ENCODE measurements around the gene POU3F2.

POU3F2 gene

GRCh38 chr6:98824902-98825599, 9.3 kb upstream of the POU3F2 start:
- no peak for DNase-seq (ENCODE audit: low read depth)
- no peak for TF ChIP-seq CTCF (conservative IDR thresholded peaks at IDR 0.05; ENCODE audit: low read length)
- no peak overlapping the region for H3K4me3 ChIP-seq (ENCODE audit: low read length)

- H3K4me3 ChIP-seq (ENCODE audit: low read length) = no peak overlapping the region
- TF ChIP-seq CTCF (conservative IDR thresholded peaks at IDR 0.05; ENCODE audit: low read length) = no peak
- DNase-seq (ENCODE audit: low read depth) = no peak
These were observed 8.7 kb upstream of the POU3F2 start for GRCh38 chr6:98825600-98826230.

GRCh38 chr6:98827295-98828159, 6.8 kb upstream of the POU3F2 start:
- no peak for DNase-seq (ENCODE audit: low read depth)
- H3K4me3 ChIP-seq (ENCODE audit: low read length) = no peak overlapping the region
- no peak for TF ChIP-seq CTCF (conservative IDR thresholded peaks at IDR 0.05; ENCODE audit: low read length)

GRCh38 chr6:98828211-98828788, 6.1 kb upstream of the POU3F2 start:
- no peak overlapping the region for H3K4me3 ChIP-seq (ENCODE audit: low read length)
- DNase-seq (ENCODE audit: low read depth) = no peak
- TF ChIP-seq CTCF (conservative IDR thresholded peaks at IDR 0.05; ENCODE audit: low read length) = no peak

- H3K4me3 ChIP-seq (ENCODE audit: low read length) = no peak overlapping the region
- no peak for TF ChIP-seq CTCF (conservative IDR thresholded peaks at IDR 0.05; ENCODE audit: low read length)
- DNase-seq (ENCODE audit: low read depth) = no peak
These were observed 5.4 kb upstream of the POU3F2 start for GRCh38 chr6:98828941-98829411.

- no peak overlapping the region for H3K4me3 ChIP-seq (ENCODE audit: low read length)
- TF ChIP-seq CTCF (conservative IDR thresholded peaks at IDR 0.05; ENCODE audit: low read length) = no peak
- DNase-seq (ENCODE audit: low read depth) = no peak
These were observed 4.2 kb upstream of the POU3F2 start for GRCh38 chr6:98830146-98830545.

All from AG10803 (cell line).